ENCODE measurements around the gene MRPL1. TPM values are rescaled to one million over a fixed set of nuclear protein-coding genes. Genes with fewer than 3 reads are reported as not detected.

Gene MRPL1
- 15.5 TPM for total RNA-seq

GRCh38 chr4:77862478-77863216, at the start of gene MRPL1:
Gene MRPL1 (plus strand): TSS chr4:77862830. CDS start chr4:77862849, 19 bp downstream.
- H3K9me3 ChIP-seq (ENCODE audit: low read depth, low read length) = no peaks in the 10 kb centered on the region
- H3K4me1 ChIP-seq (ENCODE audit: insufficient read depth, low read length) = peaks cover 23% of the 10 kb centered on the region
- H3K27me3 ChIP-seq (ENCODE audit: insufficient read depth, low read length) = no peaks in the 10 kb centered on the region
- H3K4me3 ChIP-seq (ENCODE audit: low read length) = peak within 1 kb of the TSS; percentile 62

- no peak overlapping the region for H3K4me3 ChIP-seq (ENCODE audit: low read length)
- peaks cover 34% of the 10 kb centered on the region for H3K4me1 ChIP-seq (ENCODE audit: insufficient read depth, low read length)
- no peaks in the 10 kb centered on the region for H3K27me3 ChIP-seq (ENCODE audit: insufficient read depth, low read length)
- no peaks in the 10 kb centered on the region for H3K9me3 ChIP-seq (ENCODE audit: low read depth, low read length)
These were observed 47.0 kb upstream of the MRPL1 start for GRCh38 chr4:77815636-77816035.

- H3K4me3 ChIP-seq (ENCODE audit: low read length) = no peak overlapping the region
- no peaks in the 10 kb centered on the region for H3K9me3 ChIP-seq (ENCODE audit: low read depth, low read length)
- peaks cover 35% of the 10 kb centered on the region for H3K4me1 ChIP-seq (ENCODE audit: insufficient read depth, low read length)
- no peaks in the 10 kb centered on the region for H3K27me3 ChIP-seq (ENCODE audit: insufficient read depth, low read length)
These were observed 46.1 kb upstream of the MRPL1 start for GRCh38 chr4:77816546-77816945.

- Histone ChIP-seq H3K27me3 (ENCODE audit: insufficient read depth, low read length) (no peaks in the 10 kb centered on the region), H3K4me1 (ENCODE audit: insufficient read depth, low read length) (peaks cover 36% of the 10 kb centered on the region), H3K9me3 (ENCODE audit: low read depth, low read length) (no peaks in the 10 kb centered on the region), H3K4me3 (ENCODE audit: low read length) (peak overlapping the region; percentile 89)
These were observed 45.1 kb upstream of the MRPL1 start for GRCh38 chr4:77817304-77818072.

- Histone ChIP-seq H3K27me3 (ENCODE audit: insufficient read depth, low read length) (no peaks in the 10 kb centered on the region), H3K9me3 (ENCODE audit: low read depth, low read length) (no peaks in the 10 kb centered on the region), H3K4me1 (ENCODE audit: insufficient read depth, low read length) (peaks cover 43% of the 10 kb centered on the region), H3K4me3 (ENCODE audit: low read length) (peak overlapping the region; percentile 89)
These were observed 44.5 kb upstream of the MRPL1 start for GRCh38 chr4:77818073-77818601.

- no peaks in the 10 kb centered on the region for H3K9me3 ChIP-seq (ENCODE audit: low read depth, low read length)
- H3K4me3 ChIP-seq (ENCODE audit: low read length) = peak within 1 kb of the TSS; percentile 96
- H3K4me1 ChIP-seq (ENCODE audit: insufficient read depth, low read length) = peaks cover 45% of the 10 kb centered on the region
- H3K27me3 ChIP-seq (ENCODE audit: insufficient read depth, low read length) = no peaks in the 10 kb centered on the region
These were observed 43.8 kb upstream of the MRPL1 start, which contains the start of gene CNOT6L for GRCh38 chr4:77818602-77819403. Gene CNOT6L (minus strand): TSS chr4:77819368. CDS start chr4:77819308, 60 bp downstream.

- H3K4me1 ChIP-seq (ENCODE audit: insufficient read depth, low read length) = peaks cover 45% of the 10 kb centered on the region
- H3K27me3 ChIP-seq (ENCODE audit: insufficient read depth, low read length) = no peaks in the 10 kb centered on the region
- peak overlapping the region; percentile 96 for H3K4me3 ChIP-seq (ENCODE audit: low read length)
- H3K9me3 ChIP-seq (ENCODE audit: low read depth, low read length) = no peaks in the 10 kb centered on the region
These were observed 43.2 kb upstream of the MRPL1 start for GRCh38 chr4:77819404-77819842.

GRCh38 chr4:77819843-77820648, 42.6 kb upstream of the MRPL1 start:
- no peaks in the 10 kb centered on the region for H3K9me3 ChIP-seq (ENCODE audit: low read depth, low read length)
- H3K27me3 ChIP-seq (ENCODE audit: insufficient read depth, low read length) = no peaks in the 10 kb centered on the region
- peak overlapping the region; percentile 96 for H3K4me3 ChIP-seq (ENCODE audit: low read length)
- peaks cover 45% of the 10 kb centered on the region for H3K4me1 ChIP-seq (ENCODE audit: insufficient read depth, low read length)

- peak overlapping the region; percentile 96 for H3K4me3 ChIP-seq (ENCODE audit: low read length)
- H3K4me1 ChIP-seq (ENCODE audit: insufficient read depth, low read length) = peaks cover 40% of the 10 kb centered on the region
- H3K9me3 ChIP-seq (ENCODE audit: low read depth, low read length) = no peaks in the 10 kb centered on the region
- no peaks in the 10 kb centered on the region for H3K27me3 ChIP-seq (ENCODE audit: insufficient read depth, low read length)
These were observed 41.7 kb upstream of the MRPL1 start for GRCh38 chr4:77820649-77821561.

GRCh38 chr4:77821775-77822174, 40.9 kb upstream of the MRPL1 start:
- Histone ChIP-seq H3K4me1 (ENCODE audit: insufficient read depth, low read length) (peaks cover 47% of the 10 kb centered on the region), H3K4me3 (ENCODE audit: low read length) (no peak overlapping the region), H3K27me3 (ENCODE audit: insufficient read depth, low read length) (no peaks in the 10 kb centered on the region), H3K9me3 (ENCODE audit: low read depth, low read length) (no peaks in the 10 kb centered on the region)

GRCh38 chr4:77826275-77826674, 36.4 kb upstream of the MRPL1 start:
- Histone ChIP-seq H3K27me3 (ENCODE audit: insufficient read depth, low read length) (no peaks in the 10 kb centered on the region), H3K4me3 (ENCODE audit: low read length) (no peak overlapping the region), H3K4me1 (ENCODE audit: insufficient read depth, low read length) (peaks cover 37% of the 10 kb centered on the region), H3K9me3 (ENCODE audit: low read depth, low read length) (no peaks in the 10 kb centered on the region)

GRCh38 chr4:77827343-77827742, 35.3 kb upstream of the MRPL1 start:
- H3K9me3 ChIP-seq (ENCODE audit: low read depth, low read length) = no peaks in the 10 kb centered on the region
- peaks cover 27% of the 10 kb centered on the region for H3K4me1 ChIP-seq (ENCODE audit: insufficient read depth, low read length)
- H3K27me3 ChIP-seq (ENCODE audit: insufficient read depth, low read length) = no peaks in the 10 kb centered on the region
- H3K4me3 ChIP-seq (ENCODE audit: low read length) = no peak overlapping the region

- Histone ChIP-seq H3K27me3 (ENCODE audit: insufficient read depth, low read length) (no peaks in the 10 kb centered on the region), H3K4me3 (ENCODE audit: low read length) (no peak overlapping the region), H3K9me3 (ENCODE audit: low read depth, low read length) (no peaks in the 10 kb centered on the region), H3K4me1 (ENCODE audit: insufficient read depth, low read length) (peaks cover 3% of the 10 kb centered on the region)
These were observed 29.4 kb upstream of the MRPL1 start for GRCh38 chr4:77833126-77833724.

Measured in mononuclear cell (primary cell).